A549 (cell line): ENCODE data around the gene MED10.

Experiments
- EP300 ChIP-seq, 2 experiments: fragments of >200 bp; sonication (Bioruptor Twin); formaldehyde crosslinking; IDR thresholded peaks; 2 replicates in 1 of 2; 3 replicates in 1 of 2; pipeline ENCODE4 v1.6.1; 2016 to 2017
- TFCP2L1 ChIP-seq: fragments of 250-450 bp; sonication (Bioruptor Pico); IDR thresholded peaks from 2 replicates; pipeline ENCODE4 v1.5.0; 2021; ENCODE audit warnings: mild to moderate bottlenecking
- TF ChIP-seq, protein P1 (sequence below): fragments of >200 bp; sonication (Bioruptor Twin); formaldehyde crosslinking; IDR thresholded peaks from 3 replicates; pipeline ENCODE4 v1.5.1; 2016

DNA sequence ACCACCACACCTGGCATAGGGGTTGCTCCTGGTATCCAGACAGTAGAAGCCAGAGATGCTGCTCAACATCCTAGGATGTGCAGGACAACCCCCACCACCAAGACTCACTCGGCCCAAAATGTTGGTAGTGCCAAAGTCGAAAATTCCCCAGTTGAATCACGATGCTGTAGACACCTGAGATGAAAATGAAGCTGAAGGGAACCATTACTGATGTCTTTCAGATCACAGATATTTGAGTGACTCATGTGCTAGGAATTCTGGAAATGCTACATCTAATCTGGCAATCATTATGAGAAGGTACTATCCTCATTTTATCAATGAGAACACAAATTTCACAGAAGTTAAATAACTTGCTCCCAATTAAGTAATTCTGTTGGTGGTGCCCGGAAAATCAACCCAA, 49.3 kb upstream of the MED10 start:
- no peak for TF ChIP-seq EP300 (IDR thresholded peaks at IDR 0.05)
- TF ChIP-seq, protein P1, sequence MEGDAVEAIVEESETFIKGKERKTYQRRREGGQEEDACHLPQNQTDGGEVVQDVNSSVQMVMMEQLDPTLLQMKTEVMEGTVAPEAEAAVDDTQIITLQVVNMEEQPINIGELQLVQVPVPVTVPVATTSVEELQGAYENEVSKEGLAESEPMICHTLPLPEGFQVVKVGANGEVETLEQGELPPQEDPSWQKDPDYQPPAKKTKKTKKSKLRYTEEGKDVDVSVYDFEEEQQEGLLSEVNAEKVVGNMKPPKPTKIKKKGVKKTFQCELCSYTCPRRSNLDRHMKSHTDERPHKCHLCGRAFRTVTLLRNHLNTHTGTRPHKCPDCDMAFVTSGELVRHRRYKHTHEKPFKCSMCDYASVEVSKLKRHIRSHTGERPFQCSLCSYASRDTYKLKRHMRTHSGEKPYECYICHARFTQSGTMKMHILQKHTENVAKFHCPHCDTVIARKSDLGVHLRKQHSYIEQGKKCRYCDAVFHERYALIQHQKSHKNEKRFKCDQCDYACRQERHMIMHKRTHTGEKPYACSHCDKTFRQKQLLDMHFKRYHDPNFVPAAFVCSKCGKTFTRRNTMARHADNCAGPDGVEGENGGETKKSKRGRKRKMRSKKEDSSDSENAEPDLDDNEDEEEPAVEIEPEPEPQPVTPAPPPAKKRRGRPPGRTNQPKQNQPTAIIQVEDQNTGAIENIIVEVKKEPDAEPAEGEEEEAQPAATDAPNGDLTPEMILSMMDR, result no peak
- TF ChIP-seq TFCP2L1, result no peak
